NCI-H526 (cell line): Measurements from ENCODE around the gene FMN2.

Experiments used
- DNase-seq, 2 experiments: peaks; one replicate each; lab custom pipeline; 2025; lab: John Stamatoyannopoulos, UW

FMN2 gene

DNA sequence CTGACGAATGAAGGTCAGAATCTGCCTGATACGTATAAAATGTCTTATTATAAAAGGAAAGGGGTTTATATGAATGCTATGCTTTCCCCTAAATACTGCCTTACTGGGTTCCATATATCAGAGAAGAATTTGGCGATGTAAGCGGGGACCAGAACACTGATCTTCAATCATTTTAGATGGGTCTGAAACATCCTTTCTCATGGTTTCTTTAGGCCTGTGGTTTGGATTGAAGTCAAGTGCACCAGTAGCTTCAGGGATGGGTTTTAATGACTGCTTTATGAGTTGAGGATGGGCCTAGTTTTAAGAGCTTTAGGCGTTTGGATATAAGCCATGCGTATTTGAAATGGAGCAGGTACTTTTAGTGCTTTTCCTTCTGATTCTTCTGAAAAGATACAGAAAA lies 6.9 kb downstream of the FMN2 start:
- no peak for DNase-seq

GRCh38 chr1:240099329-240099728 lies 7.6 kb downstream of the FMN2 start:
- DNase-seq = no peak

GRCh38 chr1:240099748-240100147 lies 8.1 kb downstream of the FMN2 start:
- no peak for DNase-seq

- DNase-seq = no peak
Observed at GRCh38 chr1:240100371-240100934, 8.8 kb downstream of the FMN2 start.

- DNase-seq = no peak
Observed at GRCh38 chr1:240101306-240101705, 9.6 kb downstream of the FMN2 start.

DNA sequence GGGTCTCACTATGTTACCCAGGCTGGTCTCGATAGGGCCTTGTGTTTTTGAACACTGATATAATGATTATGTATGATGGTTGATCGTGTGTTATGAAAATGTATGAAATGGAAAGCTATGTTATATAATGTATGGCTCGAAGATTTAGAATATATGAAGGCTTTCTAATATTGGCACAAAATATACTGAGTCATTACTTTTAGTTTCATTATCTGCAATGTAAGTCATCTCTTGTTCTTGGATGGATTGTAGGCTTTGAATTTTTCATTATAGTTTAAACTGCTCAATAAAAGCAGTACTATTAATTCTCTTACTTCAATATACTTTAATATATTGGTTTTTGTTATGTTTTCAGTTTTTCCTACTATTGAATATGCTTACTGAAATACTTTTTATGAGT lies 10.1 kb downstream of the FMN2 start:
- DNase-seq = no peak

- DNase-seq = no peak
Observed at GRCh38 chr1:240104672-240105071, 13.0 kb downstream of the FMN2 start.

GRCh38 chr1:240107058-240107684 lies 15.5 kb downstream of the FMN2 start:
- DNase-seq = no peak

DNA sequence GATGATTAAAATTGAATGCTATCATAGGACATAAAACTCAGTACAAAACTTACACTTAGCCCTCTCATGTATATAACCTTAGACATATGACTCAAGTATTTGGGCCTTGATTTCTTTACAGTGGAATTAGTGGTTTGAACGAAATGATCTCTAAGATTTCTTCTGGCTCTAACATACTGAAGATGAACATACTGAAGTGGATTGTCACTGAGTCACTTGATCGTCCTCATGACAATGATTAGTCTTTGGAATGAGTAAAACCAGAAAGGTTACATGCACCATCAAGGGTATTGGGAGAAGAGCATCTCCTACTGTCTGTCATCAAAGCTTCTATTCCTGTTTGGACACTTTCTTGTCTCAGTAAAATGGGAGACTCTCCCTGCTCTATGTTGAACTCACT lies 17.4 kb downstream of the FMN2 start:
- DNase-seq = no peak

- DNase-seq = no peak
Observed at GRCh38 chr1:240109920-240110636, 18.4 kb downstream of the FMN2 start.

DNA sequence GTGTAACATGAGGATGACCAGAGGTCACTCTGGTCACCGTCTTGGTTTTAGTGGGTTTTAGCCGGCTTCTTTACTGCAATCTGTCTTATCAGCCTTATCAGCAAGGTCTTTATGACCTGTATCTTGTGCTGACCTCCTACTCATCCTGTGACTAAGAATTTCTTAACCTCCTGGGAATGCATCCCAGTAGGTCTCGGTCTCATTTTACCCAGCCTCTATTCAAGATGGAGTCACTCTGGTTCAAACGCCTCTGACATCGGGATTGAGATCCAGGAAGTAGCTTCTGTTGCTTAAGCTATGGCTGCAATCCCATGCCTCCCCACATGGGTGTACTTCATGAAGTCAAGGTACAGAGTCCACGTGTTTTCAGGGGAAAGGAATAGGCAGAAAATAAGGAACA lies 19.9 kb downstream of the FMN2 start:
- no peak for DNase-seq

DNA sequence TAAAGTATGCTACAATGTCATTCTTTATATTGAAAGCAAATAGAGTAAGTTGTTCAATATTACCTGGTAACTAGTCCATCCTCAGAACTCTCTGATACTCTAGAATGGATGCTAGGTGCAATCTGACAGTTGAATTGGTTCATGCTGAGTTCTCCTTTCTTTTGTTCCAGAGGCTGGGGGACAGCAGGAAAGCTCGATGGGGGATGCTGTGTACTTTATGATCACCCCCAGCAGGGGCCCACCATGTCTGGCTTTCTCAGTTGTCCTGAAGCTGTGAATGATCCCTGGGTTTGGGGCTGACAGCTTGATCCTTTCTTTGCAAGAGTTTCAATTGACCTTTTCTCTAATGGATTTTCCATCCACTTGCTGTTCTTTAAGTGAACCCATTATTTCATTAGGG lies 22.5 kb downstream of the FMN2 start:
- DNase-seq = no peak

DNA sequence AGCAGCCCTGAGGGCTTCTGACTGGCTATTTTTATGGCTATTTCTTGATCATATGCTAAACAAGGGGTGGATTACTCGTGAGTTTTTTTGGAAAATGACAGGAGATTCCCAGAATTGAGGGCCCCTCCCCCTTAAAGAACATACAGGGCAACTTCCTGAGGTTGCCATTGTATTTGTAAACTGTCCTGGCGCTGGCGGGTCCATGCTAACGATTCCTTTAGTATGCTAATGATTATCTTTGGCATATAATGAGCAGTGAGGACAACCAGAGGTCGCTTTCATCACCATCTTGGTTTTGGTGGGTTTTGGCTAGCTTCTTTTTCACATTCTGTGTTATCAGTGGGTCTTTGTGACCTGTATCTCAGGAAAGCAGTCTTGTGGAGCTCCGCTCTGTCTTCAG lies 24.1 kb downstream of the FMN2 start:
- DNase-seq = no peak

DNA sequence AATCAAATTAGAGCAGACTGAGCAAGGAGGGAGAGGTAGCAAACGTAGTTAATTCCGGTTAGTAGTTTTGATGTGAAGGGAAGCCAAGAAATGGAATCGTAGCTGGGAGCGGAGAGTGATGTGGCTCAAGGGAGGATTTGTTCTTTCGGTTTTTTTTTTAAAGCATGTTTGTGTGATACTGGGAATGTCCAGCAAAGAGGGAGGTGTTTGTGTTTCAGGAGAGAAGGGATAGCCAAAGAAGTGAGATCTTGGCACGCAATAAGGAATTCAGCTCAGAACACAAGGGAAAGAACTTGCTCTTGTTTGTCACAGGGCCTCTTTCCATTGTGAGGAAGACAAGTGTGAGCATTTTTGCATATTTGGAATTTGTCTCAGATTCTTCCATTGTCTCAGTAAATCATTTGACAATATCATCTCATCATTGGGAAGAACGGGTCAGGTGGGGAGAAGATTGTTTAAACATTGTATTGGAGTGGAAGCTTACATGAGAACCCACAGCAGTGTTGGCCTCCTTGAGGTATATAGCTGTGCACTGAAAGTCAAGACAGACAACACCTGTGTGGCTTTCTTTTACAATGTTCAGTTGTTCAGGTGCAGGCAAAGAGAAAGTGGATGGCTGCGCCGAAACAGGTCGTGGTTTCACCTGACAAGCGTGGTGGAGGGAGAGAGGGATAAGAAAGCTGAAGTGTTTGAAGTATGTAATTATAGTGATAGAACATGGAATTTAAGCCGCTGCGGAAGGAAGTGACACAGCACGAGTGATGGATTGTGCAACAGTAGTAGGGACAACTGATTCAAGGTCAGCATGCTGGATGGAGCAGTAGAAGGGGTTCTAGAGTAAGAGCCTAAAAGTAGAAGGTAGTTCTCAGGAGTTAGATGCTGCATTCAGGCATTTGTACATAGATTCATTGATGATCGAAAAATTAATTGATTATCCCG lies 25.4 kb downstream of the FMN2 start:
- DNase-seq = no peak

DNA sequence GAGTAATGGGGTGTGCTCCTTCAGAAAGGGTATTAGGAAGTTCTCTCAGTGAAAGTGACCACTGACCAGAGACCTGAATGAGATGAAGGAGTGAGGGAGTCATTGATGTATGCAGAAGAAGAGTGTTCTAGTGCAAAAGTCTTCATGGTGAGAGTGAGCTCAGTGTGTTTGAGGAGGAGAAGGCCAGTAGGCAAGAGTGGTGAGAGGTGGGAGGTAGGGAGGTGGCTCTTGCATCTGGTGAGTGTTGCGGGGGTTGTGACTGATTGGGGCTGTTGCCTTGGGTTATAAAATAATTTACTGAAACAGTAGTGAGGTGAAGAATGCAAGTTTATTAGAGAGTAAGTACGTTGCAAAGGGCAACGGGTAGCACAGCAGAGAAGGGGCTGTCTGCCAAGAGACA lies 26.2 kb downstream of the FMN2 start:
- no peak for DNase-seq

DNA sequence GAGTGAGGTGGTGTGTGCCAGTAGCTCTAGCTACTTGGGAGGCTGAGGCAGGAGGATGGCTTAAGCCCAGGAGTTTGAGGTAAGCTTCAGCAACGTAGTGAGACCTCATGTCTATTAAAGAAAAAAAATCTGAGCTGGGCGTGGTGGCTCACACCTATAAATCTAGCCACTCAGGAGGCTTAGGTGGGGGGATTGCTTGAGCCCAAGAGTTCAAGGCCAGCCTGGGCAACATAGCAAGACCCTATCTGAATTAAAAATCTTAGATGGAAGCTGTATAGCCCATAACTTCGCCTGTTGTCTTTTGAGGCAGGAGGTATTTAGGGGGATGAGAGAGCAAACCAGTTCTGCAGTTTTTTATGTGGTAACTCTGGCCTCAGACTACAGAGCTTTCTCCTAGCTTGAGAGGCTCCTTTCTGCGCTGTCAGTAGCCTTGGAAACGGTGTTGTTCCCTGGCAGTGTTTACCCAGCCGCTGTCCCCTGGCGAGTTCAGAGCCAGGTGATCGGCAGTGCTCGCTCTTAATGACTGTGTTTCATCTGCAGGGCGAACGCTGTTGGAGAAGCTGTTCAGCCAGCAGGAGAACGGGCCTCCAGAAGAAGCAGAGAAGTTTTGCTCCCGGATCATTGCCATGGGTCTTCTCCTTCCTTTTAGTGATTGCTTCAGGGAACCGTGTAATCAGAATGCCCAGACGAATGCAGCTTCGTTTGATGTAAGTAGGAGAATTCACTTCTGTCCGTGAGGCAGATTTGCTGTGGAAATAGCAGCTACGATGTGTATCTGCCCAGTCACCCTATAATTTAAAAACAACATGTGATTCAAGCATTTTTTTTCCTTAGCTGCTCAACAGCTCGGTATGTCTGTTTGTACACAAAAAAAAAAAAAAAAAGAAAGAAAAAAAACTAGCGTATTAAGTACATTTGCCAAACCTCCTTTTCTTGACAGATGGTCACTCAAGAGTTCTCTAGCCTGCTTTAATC lies 31.2 kb downstream of the FMN2 start:
- DNase-seq = peak; percentile 40 to 51

GRCh38 chr1:240126821-240127220 lies 35.1 kb downstream of the FMN2 start:
- no peak for DNase-seq

- DNase-seq = no peak
Observed at GRCh38 chr1:240128366-240128765, 36.7 kb downstream of the FMN2 start.

GRCh38 chr1:240134113-240134512 lies 42.4 kb downstream of the FMN2 start:
- no peak for DNase-seq

DNA sequence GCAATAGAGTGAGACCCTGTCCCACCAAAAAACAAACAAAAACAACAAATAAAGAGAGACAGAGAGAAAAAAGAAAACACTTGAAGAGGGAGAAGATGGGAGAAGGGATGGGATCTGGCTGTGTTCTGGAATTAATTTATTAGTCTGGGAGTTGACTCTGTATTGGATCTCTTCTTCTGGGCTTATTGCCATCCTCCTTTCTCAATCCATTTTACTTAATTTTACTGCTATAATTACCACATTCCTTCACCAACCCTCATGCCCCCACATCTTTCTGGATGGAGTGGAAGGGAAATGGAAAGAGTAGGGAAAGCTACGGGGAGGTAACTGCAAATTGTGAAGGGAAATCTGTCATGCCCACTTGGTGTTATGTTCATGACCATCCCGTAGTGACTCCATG lies 42.9 kb downstream of the FMN2 start:
- no peak for DNase-seq

- DNase-seq = no peak
Observed at GRCh38 chr1:240136402-240136801, 44.7 kb downstream of the FMN2 start.
